ENCODE results near the gene LITAF. TPM values are rescaled to one million over a fixed set of nuclear protein-coding genes. Genes with fewer than 3 reads are reported as not detected.

The LITAF gene
- 100 to 1,000 TPM in 2 of 4 donors, 10 to 100 TPM in 2; 32.8 to 193 (median 101) TPM for total RNA-seq

- in situ Hi-C loops (cut with MboI; ENCODE audit: low pct_ligation_motif_present in 1 of 4, low pct_unique_long_range_greater_than_20kb in 1 of 4, low sequenced_read_pairs in 3 of 4) = no loop called here
- intact Hi-C loops (cut with DNase I; ENCODE audit: low total_unique reads) = loop anchor here (5.0 kb wide), 1 partner anchor 45 kb away; no protein-coding TSS in a partner anchor
- peak within 1 kb of the TSS; percentile 71 to 95 (median 78) for H3K4me3 ChIP-seq
- peaks cover 6 to 48% (median 44%) of the 10 kb centered on the region in 4 donors for H3K4me1 ChIP-seq
- peak within 1 kb of the TSS; percentile 91 to 95 (median 92) for H3K27ac ChIP-seq
- H3K9me3 ChIP-seq = no peaks in the 10 kb centered on the region
- TF ChIP-seq POLR2A (IDR thresholded peaks at IDR 0.05) (peak; percentile 52), EP300 (IDR thresholded peaks at IDR 0.05; ENCODE audit: low read depth) (no peak), CTCF (IDR thresholded peaks at IDR 0.05) (no peak), POLR2AphosphoS5 (IDR thresholded peaks at IDR 0.05) (peak in 2 of 3 donors; percentile 87 to 88)
- no peaks in the 10 kb centered on the region for H3K36me3 ChIP-seq
- 8% methylated on average over 31 of the region's 74 CpGs; no CpG with 5 or more reads in 1 of the 2 donors for WGBS, 2 donors (ENCODE audit: low coverage in 1 of 2)
- no peaks in the 10 kb centered on the region for H3K27me3 ChIP-seq
- DNase-seq = peak; percentile 76
Observed at GRCh38 chr16:11586856-11587642, at the start of gene LITAF. LITAF (minus strand) TSS chr16:11586919; CDS start chr16:11556730, 30,189 bp downstream.

GRCh38 chr16:11636172-11636721, 49.5 kb upstream of the LITAF start:
- no peaks in the 10 kb centered on the region for H3K36me3 ChIP-seq

GRCh38 chr16:11635679-11636171, 49.0 kb upstream of the LITAF start:
- no peak for DNase-seq
- no peaks in the 10 kb centered on the region for H3K9me3 ChIP-seq
- H3K27me3 ChIP-seq = no peaks in the 10 kb centered on the region
- intact Hi-C loops (cut with DNase I; ENCODE audit: low total_unique reads) (no loop called here), in situ Hi-C loops (cut with MboI; ENCODE audit: low pct_ligation_motif_present in 1 of 4, low pct_unique_long_range_greater_than_20kb in 1 of 4, low sequenced_read_pairs in 3 of 4) (loop anchor here in 1 of 4 donors (25.0 kb wide), 1 partner anchor 223 kb away; no protein-coding TSS in a partner anchor)
- TF ChIP-seq CTCF (IDR thresholded peaks at IDR 0.05) (no peak), EP300 (IDR thresholded peaks at IDR 0.05; ENCODE audit: low read depth) (no peak), POLR2A (IDR thresholded peaks at IDR 0.05) (no peak), POLR2AphosphoS5 (IDR thresholded peaks at IDR 0.05) (no peak)
- H3K27ac ChIP-seq = peak overlapping the region; percentile 59 to 83 (median 80)
- H3K36me3 ChIP-seq = no peaks in the 10 kb centered on the region
- peak overlapping the region in 1 of 4 donors; percentile 28 for H3K4me3 ChIP-seq
- 78 to 80% methylated on average over 1 to 12 of the region's 12 CpGs for WGBS, 2 donors (ENCODE audit: low coverage in 1 of 2)
- H3K4me1 ChIP-seq = peaks cover 0 to 44% (median 23%) of the 10 kb centered on the region in 4 donors

More at GRCh38 chr16:11636172-11636721, 49.5 kb upstream of the LITAF start:
- no peaks in the 10 kb centered on the region for H3K9me3 ChIP-seq
- peak overlapping the region in 1 of 4 donors; percentile 28 for H3K4me3 ChIP-seq
- no peaks in the 10 kb centered on the region for H3K27me3 ChIP-seq
- WGBS, 2 donors (ENCODE audit: low coverage in 1 of 2) = 37 to 55% methylated on average over 13 to 14 of the region's 14 CpGs
- intact Hi-C loops (cut with DNase I; ENCODE audit: low total_unique reads) = no loop called here
- H3K27ac ChIP-seq = peak overlapping the region; percentile 59 to 83 (median 80)
- peaks cover 4 to 50% (median 28%) of the 10 kb centered on the region in 4 donors for H3K4me1 ChIP-seq
- in situ Hi-C loops (cut with MboI; ENCODE audit: low pct_ligation_motif_present in 1 of 4, low pct_unique_long_range_greater_than_20kb in 1 of 4, low sequenced_read_pairs in 3 of 4) = loop anchor here in 1 of 4 donors (25.0 kb wide), 1 partner anchor 224 kb away; no protein-coding TSS in a partner anchor
- DNase-seq = peak; percentile 57
- no peak for TF ChIP-seq EP300 (IDR thresholded peaks at IDR 0.05; ENCODE audit: low read depth)
- TF ChIP-seq POLR2AphosphoS5 (IDR thresholded peaks at IDR 0.05) = peak; percentile 87 to 96 (median 93)
- peak; percentile 94 for TF ChIP-seq POLR2A (IDR thresholded peaks at IDR 0.05)
- no peak for TF ChIP-seq CTCF (IDR thresholded peaks at IDR 0.05)
